ENCODE measurements around the gene COMMD3.

COMMD3 gene

DNA sequence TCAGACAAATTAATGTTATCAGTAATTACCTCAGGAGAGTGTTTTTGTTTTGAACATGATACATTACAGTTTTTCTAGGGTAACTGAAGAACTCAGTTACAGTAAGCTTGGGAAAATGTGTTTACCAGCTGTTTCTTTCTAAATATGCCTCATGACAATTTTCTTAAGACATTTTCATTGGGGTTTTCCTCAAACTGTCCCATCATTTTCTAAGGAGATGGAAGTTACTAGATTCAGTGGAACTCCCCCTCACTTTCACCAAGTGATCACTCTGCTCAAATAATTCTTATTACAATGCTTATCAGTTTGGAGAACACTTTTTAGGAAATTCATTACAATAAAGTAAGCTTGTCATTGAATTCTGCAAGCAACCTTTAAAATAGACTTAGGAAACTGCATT is 22.7 kb downstream of the COMMD3 start:
- H3K4me3 ChIP-seq (ENCODE audit: low read depth, low read length) = no peak overlapping the region
- TF ChIP-seq, protein P1, sequence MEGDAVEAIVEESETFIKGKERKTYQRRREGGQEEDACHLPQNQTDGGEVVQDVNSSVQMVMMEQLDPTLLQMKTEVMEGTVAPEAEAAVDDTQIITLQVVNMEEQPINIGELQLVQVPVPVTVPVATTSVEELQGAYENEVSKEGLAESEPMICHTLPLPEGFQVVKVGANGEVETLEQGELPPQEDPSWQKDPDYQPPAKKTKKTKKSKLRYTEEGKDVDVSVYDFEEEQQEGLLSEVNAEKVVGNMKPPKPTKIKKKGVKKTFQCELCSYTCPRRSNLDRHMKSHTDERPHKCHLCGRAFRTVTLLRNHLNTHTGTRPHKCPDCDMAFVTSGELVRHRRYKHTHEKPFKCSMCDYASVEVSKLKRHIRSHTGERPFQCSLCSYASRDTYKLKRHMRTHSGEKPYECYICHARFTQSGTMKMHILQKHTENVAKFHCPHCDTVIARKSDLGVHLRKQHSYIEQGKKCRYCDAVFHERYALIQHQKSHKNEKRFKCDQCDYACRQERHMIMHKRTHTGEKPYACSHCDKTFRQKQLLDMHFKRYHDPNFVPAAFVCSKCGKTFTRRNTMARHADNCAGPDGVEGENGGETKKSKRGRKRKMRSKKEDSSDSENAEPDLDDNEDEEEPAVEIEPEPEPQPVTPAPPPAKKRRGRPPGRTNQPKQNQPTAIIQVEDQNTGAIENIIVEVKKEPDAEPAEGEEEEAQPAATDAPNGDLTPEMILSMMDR (IDR thresholded peaks at IDR 0.05; ENCODE audit: borderline replicate concordance, insufficient read depth, low read depth, low read length) = no peak

DNA sequence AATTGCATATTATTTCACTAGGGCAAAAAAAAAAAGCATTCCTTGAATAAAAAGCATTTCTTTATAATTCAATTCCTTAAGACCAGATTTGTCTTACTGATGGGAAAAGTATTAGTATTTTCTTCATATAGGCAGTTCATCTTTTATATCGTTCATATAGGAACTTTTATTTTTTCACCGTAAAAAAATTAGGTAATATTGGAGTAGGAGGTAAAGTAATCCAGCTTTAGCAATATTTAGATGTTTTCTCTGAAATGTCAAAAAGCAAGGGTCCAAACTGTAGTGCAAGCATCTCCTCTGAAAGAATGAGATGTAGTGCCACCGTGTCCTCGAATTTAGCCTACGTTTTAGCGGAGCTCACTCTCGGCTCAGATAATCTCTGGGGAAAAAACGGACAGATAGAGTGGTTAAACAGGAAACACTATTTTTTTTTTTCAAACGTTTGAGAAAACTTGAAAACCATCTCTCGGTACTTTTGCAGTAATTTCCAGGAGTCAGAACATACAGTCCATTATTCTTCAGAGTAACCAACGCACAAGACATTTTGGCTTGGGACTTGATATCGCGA is 23.7 kb downstream of the COMMD3 start:
- peak overlapping the region; percentile 71 for H3K4me3 ChIP-seq (ENCODE audit: low read depth, low read length)
- TF ChIP-seq, protein P1 (IDR thresholded peaks at IDR 0.05; ENCODE audit: borderline replicate concordance, insufficient read depth, low read depth, low read length) = no peak

DNA sequence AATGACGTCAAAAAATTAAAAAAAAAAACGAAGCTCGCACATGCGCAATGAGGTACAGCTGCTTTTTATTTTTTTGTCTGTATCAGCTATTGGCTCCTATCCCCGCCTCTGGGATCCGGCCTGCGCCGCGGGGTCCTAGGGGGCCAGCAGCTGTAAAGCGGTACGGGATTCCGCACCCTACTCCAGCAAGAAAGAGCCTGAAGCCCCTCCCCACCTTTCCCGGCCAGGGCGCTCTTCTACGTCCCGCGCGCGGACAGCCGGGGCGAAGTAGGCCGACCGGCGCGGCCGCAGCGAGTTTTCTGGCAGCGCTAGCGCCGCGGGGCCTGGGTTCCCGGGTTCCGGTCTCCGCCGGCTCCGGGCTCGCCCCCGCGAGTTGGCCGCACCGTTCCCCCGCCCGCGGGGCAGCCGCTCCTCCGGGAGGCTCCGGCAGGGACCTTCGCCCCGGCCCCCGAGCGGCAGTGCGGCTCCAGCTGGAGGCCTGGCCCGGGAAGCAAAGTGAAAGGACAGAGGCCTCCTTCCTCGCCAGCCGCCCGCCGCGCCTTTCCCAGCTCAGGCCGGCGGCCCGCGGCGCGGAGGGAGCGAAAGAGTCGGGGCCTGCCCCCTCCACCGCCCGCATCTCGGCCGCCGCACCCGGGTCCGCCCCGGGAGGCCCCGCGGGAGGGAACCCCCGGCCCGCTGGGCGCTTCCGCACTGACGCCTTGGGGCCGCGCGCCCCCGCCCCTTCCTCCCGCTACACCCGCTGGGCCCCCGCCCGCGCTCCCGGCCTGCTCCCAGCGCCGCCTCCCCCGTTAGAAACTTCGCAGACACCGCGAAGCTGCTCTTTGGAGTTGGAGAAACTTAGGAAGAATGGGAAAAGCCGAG is 24.4 kb downstream of the COMMD3 start:
- TF ChIP-seq, protein P1 (IDR thresholded peaks at IDR 0.05; ENCODE audit: borderline replicate concordance, insufficient read depth, low read depth, low read length) = no peak
- peak overlapping the region; percentile 71 for H3K4me3 ChIP-seq (ENCODE audit: low read depth, low read length)

DNA sequence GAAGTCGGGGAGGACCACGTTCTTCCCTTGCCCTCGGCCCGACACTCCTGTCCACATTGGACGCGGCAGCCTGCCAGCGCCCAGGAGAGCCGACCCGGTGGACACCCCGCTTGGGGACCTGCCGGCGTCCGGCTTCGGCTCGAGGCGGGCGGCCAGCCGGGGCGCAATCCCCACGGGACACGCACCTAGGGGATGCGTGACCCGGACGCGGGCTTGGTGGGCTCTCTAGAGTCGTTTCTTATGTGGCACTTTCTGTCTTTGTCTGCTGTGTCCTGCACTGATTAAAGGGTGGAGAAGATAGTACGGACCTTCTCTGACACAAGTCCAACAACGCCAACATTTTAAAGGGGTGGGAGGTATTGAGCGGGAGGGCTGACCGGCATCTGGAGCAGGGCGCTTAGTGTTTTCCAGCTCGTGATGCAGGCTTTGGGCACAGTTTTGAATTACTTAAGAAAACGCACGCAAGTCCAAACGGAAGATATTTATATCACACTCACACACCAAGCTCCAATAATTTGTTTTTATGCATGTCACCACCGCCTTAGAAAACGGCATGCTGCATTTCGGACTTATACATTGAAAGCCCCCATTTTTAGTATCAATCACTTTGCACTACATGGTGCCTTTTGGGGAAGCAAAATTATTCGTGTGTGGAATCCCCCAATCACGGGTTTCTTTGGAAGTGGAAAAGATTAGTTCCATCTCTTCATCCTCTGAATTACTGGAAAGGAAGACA is 25.2 kb downstream of the COMMD3 start:
- H3K4me3 ChIP-seq (ENCODE audit: low read depth, low read length) = peak overlapping the region; percentile 71
- TF ChIP-seq, protein P1 (IDR thresholded peaks at IDR 0.05; ENCODE audit: borderline replicate concordance, insufficient read depth, low read depth, low read length) = no peak

DNA sequence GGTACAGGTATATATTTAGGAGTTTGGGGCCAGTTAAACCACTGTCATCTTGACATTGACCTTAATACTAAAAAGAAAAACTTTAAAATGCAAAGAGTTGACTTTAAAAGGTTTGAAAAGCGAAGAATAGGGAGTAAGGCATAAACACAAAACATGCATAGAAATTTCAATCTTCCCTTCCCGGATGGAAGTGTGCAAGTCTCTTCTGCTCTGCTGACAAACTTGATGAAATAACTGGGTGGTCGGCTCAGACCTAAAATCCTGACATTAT is 25.7 kb downstream of the COMMD3 start:
- no peak overlapping the region for H3K4me3 ChIP-seq (ENCODE audit: low read depth, low read length)
- TF ChIP-seq, protein P1 (IDR thresholded peaks at IDR 0.05; ENCODE audit: borderline replicate concordance, insufficient read depth, low read depth, low read length) = no peak

DNA sequence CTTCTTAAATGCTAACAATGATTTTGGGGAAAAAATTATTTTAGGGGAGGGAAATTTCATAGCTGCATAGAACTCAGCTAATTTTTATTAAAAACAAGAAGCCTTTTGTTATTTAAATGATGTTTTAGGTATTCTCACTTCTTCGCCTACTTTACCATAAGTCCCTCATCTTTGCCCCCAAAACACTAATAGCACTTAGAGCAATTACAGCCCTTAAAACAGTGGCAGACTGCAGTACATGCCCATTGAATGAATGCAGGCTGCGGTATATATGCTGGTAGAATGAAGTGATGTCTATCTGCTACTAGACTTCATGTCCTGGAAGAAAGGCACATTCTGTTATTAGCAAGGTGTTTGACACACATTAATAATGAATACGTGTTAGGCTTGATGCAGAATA is 26.2 kb downstream of the COMMD3 start:
- H3K4me3 ChIP-seq (ENCODE audit: low read depth, low read length) = no peak overlapping the region
- TF ChIP-seq, protein P1 (IDR thresholded peaks at IDR 0.05; ENCODE audit: borderline replicate concordance, insufficient read depth, low read depth, low read length) = no peak

All from GM12875 (cell line).